ENCODE results near the gene U2SURP. TPM values are rescaled to one million over a fixed set of nuclear protein-coding genes. Genes with fewer than 3 reads are reported as not detected.
"Not testable (repeated sequence)": the region's sequence is repeated elsewhere in the genome, so short reads cannot be mapped to it uniquely, and the experiment has no call there.

U2SURP gene
- total RNA-seq, 1 donor from 2014 or later, result 40.8 TPM

DNA sequence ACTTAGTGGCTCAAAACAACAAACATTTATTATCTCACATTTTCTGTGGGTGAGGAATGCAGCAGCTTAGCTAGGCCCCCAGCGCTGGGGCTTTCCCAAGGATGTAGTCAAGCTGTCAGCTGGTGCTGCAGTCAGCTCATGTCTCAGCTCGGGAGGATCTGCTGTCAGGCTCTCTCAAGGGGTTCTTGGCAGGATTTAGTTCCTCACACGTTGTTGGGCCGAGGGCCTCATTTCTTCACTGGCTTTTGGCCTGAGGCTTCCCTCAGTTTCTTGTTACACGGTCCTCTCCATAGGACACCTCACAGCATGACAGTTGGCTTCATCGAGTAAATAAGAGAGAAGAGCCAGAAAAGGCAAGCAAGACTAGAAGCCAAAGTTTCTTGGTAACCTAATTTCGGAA, 13.7 kb upstream of the U2SURP start:
- Histone ChIP-seq H3K27me3 (ENCODE audit: control insufficient read depth, insufficient read depth, low read length) (no peaks in the 10 kb centered on the region), H3K4me3 (ENCODE audit: low read depth, low read length) (no peak overlapping the region), H3K36me3 (ENCODE audit: control insufficient read depth, insufficient read depth, low read length) (no peaks in the 10 kb centered on the region)
- no peak for FAIRE-seq
- DNase-seq (ENCODE audit: low read depth), result no peak
- TF ChIP-seq, protein P1, sequence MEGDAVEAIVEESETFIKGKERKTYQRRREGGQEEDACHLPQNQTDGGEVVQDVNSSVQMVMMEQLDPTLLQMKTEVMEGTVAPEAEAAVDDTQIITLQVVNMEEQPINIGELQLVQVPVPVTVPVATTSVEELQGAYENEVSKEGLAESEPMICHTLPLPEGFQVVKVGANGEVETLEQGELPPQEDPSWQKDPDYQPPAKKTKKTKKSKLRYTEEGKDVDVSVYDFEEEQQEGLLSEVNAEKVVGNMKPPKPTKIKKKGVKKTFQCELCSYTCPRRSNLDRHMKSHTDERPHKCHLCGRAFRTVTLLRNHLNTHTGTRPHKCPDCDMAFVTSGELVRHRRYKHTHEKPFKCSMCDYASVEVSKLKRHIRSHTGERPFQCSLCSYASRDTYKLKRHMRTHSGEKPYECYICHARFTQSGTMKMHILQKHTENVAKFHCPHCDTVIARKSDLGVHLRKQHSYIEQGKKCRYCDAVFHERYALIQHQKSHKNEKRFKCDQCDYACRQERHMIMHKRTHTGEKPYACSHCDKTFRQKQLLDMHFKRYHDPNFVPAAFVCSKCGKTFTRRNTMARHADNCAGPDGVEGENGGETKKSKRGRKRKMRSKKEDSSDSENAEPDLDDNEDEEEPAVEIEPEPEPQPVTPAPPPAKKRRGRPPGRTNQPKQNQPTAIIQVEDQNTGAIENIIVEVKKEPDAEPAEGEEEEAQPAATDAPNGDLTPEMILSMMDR (IDR thresholded peaks at IDR 0.05; ENCODE audit: insufficient read depth, low read length, severe bottlenecking), result no peak

DNA sequence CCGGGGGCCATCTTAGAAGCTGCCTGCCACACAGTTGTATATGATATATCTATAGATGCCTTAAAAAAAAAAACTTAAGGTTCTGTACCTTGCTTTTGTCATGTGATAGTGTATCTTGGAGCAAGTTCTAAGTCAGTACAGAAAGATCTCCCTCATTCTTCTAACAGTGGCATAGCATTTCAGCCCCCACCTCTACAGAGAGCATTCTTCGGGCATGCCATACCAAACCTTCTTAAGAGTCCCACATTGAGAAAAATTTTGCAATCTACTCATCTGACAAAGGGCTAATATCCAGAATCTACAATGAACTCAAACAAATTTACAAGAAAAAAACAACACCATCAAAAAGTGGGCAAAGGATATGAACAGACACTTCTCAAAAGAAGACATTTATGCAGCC, 13.1 kb upstream of the U2SURP start:
- not testable (repeated sequence) for FAIRE-seq; H3K4me3 ChIP-seq (ENCODE audit: low read depth, low read length)

DNA sequence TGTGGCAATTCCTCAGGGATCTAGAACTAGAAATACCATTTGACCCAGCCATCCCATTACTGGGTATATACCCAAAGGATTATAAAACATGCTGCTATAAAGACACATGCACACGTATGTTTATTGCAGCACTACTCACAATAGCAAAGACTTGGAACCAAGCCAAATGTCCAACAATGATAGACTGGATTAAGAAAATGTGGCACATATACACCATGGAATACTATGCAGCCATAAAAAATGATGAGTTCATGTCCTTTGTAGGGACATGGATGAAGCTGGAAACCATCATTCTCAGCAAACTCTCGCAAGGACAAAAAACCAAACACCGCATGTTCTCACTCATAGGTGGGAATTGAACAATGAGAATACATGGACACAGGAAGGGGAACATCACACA, 12.5 kb upstream of the U2SURP start:
- H3K27me3 ChIP-seq (ENCODE audit: control insufficient read depth, insufficient read depth, low read length); H3K36me3 ChIP-seq (ENCODE audit: control insufficient read depth, insufficient read depth, low read length): not testable (repeated sequence)

More for the DNA sequence above, 13.1 kb upstream of the U2SURP start:
- H3K27me3 ChIP-seq (ENCODE audit: control insufficient read depth, insufficient read depth, low read length); H3K36me3 ChIP-seq (ENCODE audit: control insufficient read depth, insufficient read depth, low read length); DNase-seq (ENCODE audit: low read depth): not testable (repeated sequence)

DNA sequence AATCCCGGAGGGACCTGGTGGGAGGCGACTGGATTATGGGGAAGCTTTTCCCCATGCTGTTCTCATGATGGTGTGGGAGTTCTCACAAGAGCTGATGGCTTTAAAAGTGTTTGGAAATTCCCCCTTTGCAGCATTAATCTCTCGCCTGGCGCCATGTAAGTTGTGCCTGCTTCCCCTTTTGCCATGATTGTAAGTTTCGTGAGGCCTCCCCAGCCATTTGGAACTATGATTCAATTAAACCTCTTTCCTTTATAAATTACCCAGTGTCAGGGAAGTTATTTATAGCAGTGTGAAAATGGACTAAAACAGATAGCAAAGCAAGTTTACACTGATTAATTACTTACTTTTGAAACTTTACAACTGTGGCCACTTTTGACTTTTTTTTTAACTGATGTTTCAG, 10.6 kb upstream of the U2SURP start:
- no peak for FAIRE-seq
- DNase-seq (ENCODE audit: low read depth), result no peak
- TF ChIP-seq, protein P1 (IDR thresholded peaks at IDR 0.05; ENCODE audit: insufficient read depth, low read length, severe bottlenecking), result no peak
- no peaks in the 10 kb centered on the region for H3K36me3 ChIP-seq (ENCODE audit: control insufficient read depth, insufficient read depth, low read length)
- no peak overlapping the region for H3K4me3 ChIP-seq (ENCODE audit: low read depth, low read length)
- H3K27me3 ChIP-seq (ENCODE audit: control insufficient read depth, insufficient read depth, low read length), result no peaks in the 10 kb centered on the region

More for the DNA sequence above, 12.5 kb upstream of the U2SURP start:
- FAIRE-seq; H3K4me3 ChIP-seq (ENCODE audit: low read depth, low read length); DNase-seq (ENCODE audit: low read depth): not testable (repeated sequence)

DNA sequence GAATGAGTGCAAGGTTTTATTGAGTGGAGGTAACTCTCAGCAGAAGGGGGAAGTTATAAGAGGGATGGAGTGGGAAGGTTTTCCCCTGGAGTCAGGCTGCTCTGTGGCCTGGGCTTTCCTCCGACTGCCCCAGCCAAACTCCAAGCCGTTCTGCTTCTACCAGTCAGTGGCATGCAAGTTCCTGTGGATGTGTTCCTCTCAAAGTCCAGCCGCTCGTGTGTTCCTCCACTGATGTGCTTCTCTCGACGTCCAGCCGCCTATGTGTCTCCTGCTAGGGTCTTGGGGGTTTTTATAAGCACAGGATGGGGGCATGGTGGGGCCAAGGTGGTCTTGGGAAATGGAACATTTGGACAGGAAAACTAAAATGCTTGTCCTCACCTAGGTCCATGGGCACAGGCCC, 9.0 kb upstream of the U2SURP start:
- TF ChIP-seq, protein P1 (IDR thresholded peaks at IDR 0.05; ENCODE audit: insufficient read depth, low read length, severe bottlenecking), result no peak
- FAIRE-seq, result no peak
- no peak for DNase-seq (ENCODE audit: low read depth)
- Histone ChIP-seq H3K36me3 (ENCODE audit: control insufficient read depth, insufficient read depth, low read length) (no peaks in the 10 kb centered on the region), H3K4me3 (ENCODE audit: low read depth, low read length) (no peak overlapping the region), H3K27me3 (ENCODE audit: control insufficient read depth, insufficient read depth, low read length) (no peaks in the 10 kb centered on the region)

DNA sequence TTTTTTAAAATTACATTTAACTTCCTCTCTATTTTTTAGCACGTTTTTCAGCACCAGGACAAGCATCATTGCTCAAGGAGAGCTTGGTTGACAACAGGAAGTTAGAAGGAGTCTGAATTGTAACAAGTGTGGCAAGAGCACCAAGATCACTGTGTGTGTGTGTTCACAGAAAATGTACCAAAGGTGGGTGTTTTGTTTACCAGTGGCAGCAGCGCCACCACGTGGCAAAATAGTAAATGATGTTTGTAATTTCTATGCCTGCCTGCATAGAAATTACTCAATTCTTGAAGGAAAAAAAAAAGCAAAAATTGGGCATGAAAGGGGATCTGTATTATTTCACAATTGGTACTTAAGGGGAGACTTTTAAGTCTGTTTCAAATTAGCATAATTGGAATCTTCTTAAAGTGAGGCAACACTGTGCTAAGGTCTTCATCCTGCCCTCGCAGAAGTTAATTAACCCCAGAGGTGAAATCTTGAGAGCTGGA, 7.4 kb upstream of the U2SURP start:
- Histone ChIP-seq H3K27me3 (ENCODE audit: control insufficient read depth, insufficient read depth, low read length) (no peaks in the 10 kb centered on the region), H3K36me3 (ENCODE audit: control insufficient read depth, insufficient read depth, low read length) (no peaks in the 10 kb centered on the region), H3K4me3 (ENCODE audit: low read depth, low read length) (no peak overlapping the region)
- DNase-seq (ENCODE audit: low read depth) (peak; percentile 56), FAIRE-seq (no peak)
- TF ChIP-seq, protein P1 (IDR thresholded peaks at IDR 0.05; ENCODE audit: insufficient read depth, low read length, severe bottlenecking), result peak; percentile 56

DNA sequence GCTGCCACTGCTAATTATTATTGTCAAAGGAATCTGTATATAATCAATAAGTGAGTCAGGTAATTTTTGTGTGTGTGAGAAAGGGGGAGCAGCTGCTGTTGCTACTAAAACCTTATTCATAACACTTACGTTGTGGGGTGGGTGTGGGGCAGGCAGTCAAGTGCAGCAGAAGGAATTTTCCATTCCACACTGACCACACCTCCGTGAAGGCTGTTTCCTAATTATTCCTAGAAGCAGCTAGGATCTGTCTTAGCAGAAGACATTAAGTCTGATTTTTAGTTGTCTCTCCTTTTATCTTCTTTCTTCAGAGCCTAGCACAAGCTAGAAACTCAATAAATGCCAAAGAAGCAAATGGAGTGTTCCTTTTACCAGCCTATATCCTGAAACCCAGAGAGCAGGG, 4.0 kb upstream of the U2SURP start:
- FAIRE-seq (no peak), DNase-seq (ENCODE audit: low read depth) (no peak)
- TF ChIP-seq, protein P1 (IDR thresholded peaks at IDR 0.05; ENCODE audit: insufficient read depth, low read length, severe bottlenecking), result no peak
- no peak overlapping the region for H3K4me3 ChIP-seq (ENCODE audit: low read depth, low read length)
- no peaks in the 10 kb centered on the region for H3K36me3 ChIP-seq (ENCODE audit: control insufficient read depth, insufficient read depth, low read length)
- no peaks in the 10 kb centered on the region for H3K27me3 ChIP-seq (ENCODE audit: control insufficient read depth, insufficient read depth, low read length)
